ENCODE measurements around the gene ADAMTS17.

Gene ADAMTS17

DNA sequence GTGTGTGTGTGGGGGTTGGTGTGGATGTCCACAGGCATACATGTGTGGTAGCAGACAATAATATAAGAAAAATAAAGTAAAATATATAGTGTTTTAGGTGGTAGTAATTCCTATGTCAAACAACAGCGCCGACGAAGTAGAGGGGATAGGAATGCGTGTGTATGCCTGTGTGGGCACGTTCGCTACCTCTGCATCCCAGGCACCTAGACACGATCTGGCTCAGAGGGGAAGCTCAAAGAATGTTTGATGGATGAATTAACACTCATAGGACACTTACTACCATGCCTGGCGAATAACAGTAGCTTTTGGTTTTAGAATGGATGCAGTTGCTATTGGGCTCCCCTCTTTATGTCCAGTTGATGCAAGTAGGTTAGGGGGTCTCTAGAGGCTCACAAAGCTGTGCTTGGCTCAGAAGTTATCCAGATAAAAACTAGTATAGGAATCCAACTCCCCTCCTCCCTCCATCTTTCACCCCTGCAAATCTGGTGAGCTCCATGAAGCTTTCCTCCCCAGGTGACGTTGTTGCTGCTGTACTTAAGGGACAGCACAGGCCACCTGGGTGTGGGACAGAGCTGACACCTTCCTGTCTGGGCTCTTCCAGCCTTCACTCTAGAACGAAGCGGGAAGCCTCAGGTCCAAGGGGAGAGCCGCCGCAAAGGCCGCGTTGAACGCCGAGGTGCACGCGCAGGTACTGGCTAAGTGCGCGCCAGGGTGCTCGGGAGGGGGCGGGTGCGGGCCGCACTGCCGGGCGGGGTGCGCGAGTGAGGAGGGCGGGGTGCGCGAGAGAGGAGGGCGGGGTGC is 415.9 kb downstream of the ADAMTS17 start:
- no peak for DNase-seq

DNA sequence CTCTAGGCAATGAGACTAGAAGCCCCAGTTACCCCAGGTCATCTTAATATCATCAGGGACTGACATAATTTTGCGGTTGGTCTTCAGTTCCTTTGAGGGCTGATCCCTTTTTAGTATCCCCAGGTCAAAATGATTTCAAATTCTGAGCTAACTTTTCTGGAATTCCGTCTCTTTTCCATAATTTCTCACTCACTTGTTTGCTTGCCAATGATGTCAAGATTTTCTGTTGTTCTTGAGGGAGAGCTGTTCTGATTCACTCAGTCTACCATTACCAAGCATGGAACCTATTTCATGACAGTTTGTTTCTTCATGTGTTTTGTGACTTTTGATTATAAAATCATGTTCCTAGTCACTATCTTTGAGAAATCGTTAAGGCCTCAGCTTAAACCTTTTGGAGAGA is 418.1 kb downstream of the ADAMTS17 start:
- DNase-seq, result no peak
